ENCODE results near the gene ZNF185. TPM values are rescaled to one million over a fixed set of nuclear protein-coding genes. Genes with fewer than 3 reads are reported as not detected.

Gene ZNF185
- total RNA-seq, 4 donors from 2014 or later: 5.2 to 13.4 (median 9.0) TPM

- no peak for ATAC-seq (ENCODE audit: low FRiP score)
- no peak for TF ChIP-seq CTCF (IDR thresholded peaks at IDR 0.05)
- no peak for DNase-seq (ENCODE audit: low spot score)
These were observed 29.1 kb downstream of the ZNF185 start for GRCh38 chrX:152926923-152927322.

- no peak for TF ChIP-seq CTCF (IDR thresholded peaks at IDR 0.05)
- ATAC-seq (ENCODE audit: low FRiP score) (no peak), DNase-seq (ENCODE audit: low spot score) (no peak)
These were observed 30.2 kb downstream of the ZNF185 start for GRCh38 chrX:152927858-152928760.

GRCh38 chrX:152928761-152929400, 31.0 kb downstream of the ZNF185 start:
- TF ChIP-seq CTCF (IDR thresholded peaks at IDR 0.05): no peak
- ATAC-seq (ENCODE audit: low FRiP score): no peak
- DNase-seq (ENCODE audit: low spot score): no peak

GRCh38 chrX:152929898-152930297, 32.0 kb downstream of the ZNF185 start:
- DNase-seq (ENCODE audit: low spot score) (no peak), ATAC-seq (ENCODE audit: low FRiP score) (no peak)

GRCh38 chrX:152930516-152930915, 32.6 kb downstream of the ZNF185 start:
- DNase-seq (ENCODE audit: low spot score): no peak
- no peak for ATAC-seq (ENCODE audit: low FRiP score)
- no peak for TF ChIP-seq CTCF (IDR thresholded peaks at IDR 0.05)

More at GRCh38 chrX:152929898-152930297, 32.0 kb downstream of the ZNF185 start:
- TF ChIP-seq CTCF (IDR thresholded peaks at IDR 0.05): no peak

- ATAC-seq (ENCODE audit: low FRiP score) (no peak), DNase-seq (ENCODE audit: low spot score) (no peak)
- no peak for TF ChIP-seq CTCF (IDR thresholded peaks at IDR 0.05)
These were observed 34.3 kb downstream of the ZNF185 start for GRCh38 chrX:152932144-152932543.
